ENCODE results near the gene MAPT.

- no peak for TF ChIP-seq CTCF (IDR thresholded peaks at IDR 0.05)
- no peak for TF ChIP-seq POLR2A (IDR thresholded peaks at IDR 0.05)
These were observed 180.2 kb downstream of the MAPT start for GRCh38 chr17:46074540-46074939.
